ENCODE measurements around the gene CLCN3.

Gene CLCN3

GRCh38 chr4:169698331-169698730, 78.0 kb downstream of the CLCN3 start:
- Histone ChIP-seq H3K4me3 (ENCODE audit: low read depth, low read length, poor library complexity, severe bottlenecking) (no peak overlapping the region), H3K27ac (ENCODE audit: low read depth, low read length, poor library complexity, severe bottlenecking) (no peak overlapping the region), H3K4me2 (ENCODE audit: low read length) (no peak overlapping the region), H2AFZ (ENCODE audit: low read length) (no peak overlapping the region), H4K20me1 (ENCODE audit: insufficient read depth, low read length) (no peaks in the 10 kb centered on the region), H3K79me2 (ENCODE audit: insufficient read depth, low read length) (no peaks in the 10 kb centered on the region), H3K27me3 (ENCODE audit: insufficient read depth, low read length) (no peaks in the 10 kb centered on the region), H3K36me3 (ENCODE audit: insufficient read depth, low read length) (peaks cover 58% of the 10 kb centered on the region), H3K9me2 (ENCODE audit: low read depth, low read length) (no peaks in the 10 kb centered on the region), H3K4me1 (ENCODE audit: insufficient read depth, low read length, severe bottlenecking) (no peaks in the 10 kb centered on the region), H3K9ac (ENCODE audit: low read length) (no peak overlapping the region), H3F3A (ENCODE audit: insufficient read depth, low read length) (no peaks in the 10 kb centered on the region), H3K9me3 (ENCODE audit: low read length) (no peaks in the 10 kb centered on the region)
- TF ChIP-seq, protein P1, sequence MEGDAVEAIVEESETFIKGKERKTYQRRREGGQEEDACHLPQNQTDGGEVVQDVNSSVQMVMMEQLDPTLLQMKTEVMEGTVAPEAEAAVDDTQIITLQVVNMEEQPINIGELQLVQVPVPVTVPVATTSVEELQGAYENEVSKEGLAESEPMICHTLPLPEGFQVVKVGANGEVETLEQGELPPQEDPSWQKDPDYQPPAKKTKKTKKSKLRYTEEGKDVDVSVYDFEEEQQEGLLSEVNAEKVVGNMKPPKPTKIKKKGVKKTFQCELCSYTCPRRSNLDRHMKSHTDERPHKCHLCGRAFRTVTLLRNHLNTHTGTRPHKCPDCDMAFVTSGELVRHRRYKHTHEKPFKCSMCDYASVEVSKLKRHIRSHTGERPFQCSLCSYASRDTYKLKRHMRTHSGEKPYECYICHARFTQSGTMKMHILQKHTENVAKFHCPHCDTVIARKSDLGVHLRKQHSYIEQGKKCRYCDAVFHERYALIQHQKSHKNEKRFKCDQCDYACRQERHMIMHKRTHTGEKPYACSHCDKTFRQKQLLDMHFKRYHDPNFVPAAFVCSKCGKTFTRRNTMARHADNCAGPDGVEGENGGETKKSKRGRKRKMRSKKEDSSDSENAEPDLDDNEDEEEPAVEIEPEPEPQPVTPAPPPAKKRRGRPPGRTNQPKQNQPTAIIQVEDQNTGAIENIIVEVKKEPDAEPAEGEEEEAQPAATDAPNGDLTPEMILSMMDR (IDR thresholded peaks at IDR 0.05; ENCODE audit: low read length), result no peak
- TF ChIP-seq EZH2 (IDR thresholded peaks at IDR 0.05; ENCODE audit: borderline replicate concordance, low read length), result no peak

- Histone ChIP-seq H4K20me1 (ENCODE audit: insufficient read depth, low read length) (no peaks in the 10 kb centered on the region), H3K79me2 (ENCODE audit: insufficient read depth, low read length) (no peaks in the 10 kb centered on the region), H3K36me3 (ENCODE audit: insufficient read depth, low read length) (peaks cover 37% of the 10 kb centered on the region), H3K27me3 (ENCODE audit: insufficient read depth, low read length) (no peaks in the 10 kb centered on the region), H3F3A (ENCODE audit: insufficient read depth, low read length) (no peaks in the 10 kb centered on the region; the same call in 1 of the 2 replicates), H3K9ac (ENCODE audit: low read length) (no peak overlapping the region), H3K4me1 (ENCODE audit: insufficient read depth, low read length, severe bottlenecking) (no peaks in the 10 kb centered on the region), H2AFZ (ENCODE audit: low read length) (no peak overlapping the region), H3K4me2 (ENCODE audit: low read length) (no peak overlapping the region), H3K9me2 (ENCODE audit: low read depth, low read length) (no peaks in the 10 kb centered on the region), H3K9me3 (ENCODE audit: low read length) (no peaks in the 10 kb centered on the region), H3K4me3 (ENCODE audit: low read depth, low read length, poor library complexity, severe bottlenecking) (no peak overlapping the region), H3K27ac (ENCODE audit: low read depth, low read length, poor library complexity, severe bottlenecking) (no peak overlapping the region)
- TF ChIP-seq, protein P1 (IDR thresholded peaks at IDR 0.05; ENCODE audit: low read length), result no peak
- no peak for TF ChIP-seq EZH2 (IDR thresholded peaks at IDR 0.05; ENCODE audit: borderline replicate concordance, low read length)
Observed at GRCh38 chr4:169707958-169708643, 87.7 kb downstream of the CLCN3 start.

GRCh38 chr4:169715826-169716225, 95.4 kb downstream of the CLCN3 start:
- Histone ChIP-seq H3K9me3 (ENCODE audit: low read length) (no peaks in the 10 kb centered on the region), H4K20me1 (ENCODE audit: insufficient read depth, low read length) (no peaks in the 10 kb centered on the region), H3K4me1 (ENCODE audit: insufficient read depth, low read length, severe bottlenecking) (no peaks in the 10 kb centered on the region), H3K4me2 (ENCODE audit: low read length) (no peak overlapping the region), H3K36me3 (ENCODE audit: insufficient read depth, low read length) (peaks cover 71% of the 10 kb centered on the region), H3K9ac (ENCODE audit: low read length) (no peak overlapping the region), H3K9me2 (ENCODE audit: low read depth, low read length) (no peaks in the 10 kb centered on the region), H3K27me3 (ENCODE audit: insufficient read depth, low read length) (no peaks in the 10 kb centered on the region), H3K27ac (ENCODE audit: low read depth, low read length, poor library complexity, severe bottlenecking) (no peak overlapping the region), H3K4me3 (ENCODE audit: low read depth, low read length, poor library complexity, severe bottlenecking) (no peak overlapping the region), H3K79me2 (ENCODE audit: insufficient read depth, low read length) (no peaks in the 10 kb centered on the region), H3F3A (ENCODE audit: insufficient read depth, low read length) (no peaks in the 10 kb centered on the region), H2AFZ (ENCODE audit: low read length) (no peak overlapping the region)
- TF ChIP-seq, protein P1 (IDR thresholded peaks at IDR 0.05; ENCODE audit: low read length), result no peak
- no peak for TF ChIP-seq EZH2 (IDR thresholded peaks at IDR 0.05; ENCODE audit: borderline replicate concordance, low read length)
